Hepatocyte (in vitro differentiated cells): ENCODE measurements around the gene FGFR4. TPM values are rescaled to one million over a fixed set of nuclear protein-coding genes. Genes with fewer than 3 reads are reported as not detected.

ENCODE experiments used
- DNase-seq: peaks from one replicate; pipeline ENCODE4 v3.0.0-alpha.2; 2016; ENCODE audit warnings: low spot score
- H2AFZ ChIP-seq: fragments of 200-600 bp; sonication (generic); 2 replicates; pipeline ENCODE4 v1.6.0; 2016; ENCODE audit warnings: antibody characterized with exemption, mild to moderate bottlenecking
- H3K27ac ChIP-seq: fragments of 200-600 bp; sonication (generic); 2 replicates; pipeline ENCODE4 v1.5.1; 2016; ENCODE audit warnings: mild to moderate bottlenecking
- H3K27me3 ChIP-seq: fragments of 200-600 bp; sonication (generic); 2 replicates; pipeline ENCODE4 v1.6.1; 2016
- H3K36me3 ChIP-seq: fragments of 200-600 bp; sonication (generic); replicated peaks from 2 replicates; pipeline ENCODE4 v1.5.1; 2016; ENCODE audit warnings: low read depth; ENCODE audit not compliant: insufficient read depth
- H3K4me1 ChIP-seq: fragments of 200-600 bp; sonication (generic); 2 replicates; pipeline ENCODE4 v1.5.1; 2016; ENCODE audit warnings: mild to moderate bottlenecking, moderate library complexity; ENCODE audit not compliant: insufficient read depth
- H3K4me2 ChIP-seq: fragments of 200-600 bp; sonication (generic); 2 replicates; pipeline ENCODE4 v1.6.0; 2016
- H3K4me3 ChIP-seq: fragments of 200-600 bp; sonication (generic); 2 replicates; pipeline ENCODE4 v1.5.1; 2016; ENCODE audit warnings: mild to moderate bottlenecking
- H3K79me2 ChIP-seq: fragments of 200-600 bp; sonication (generic); 2 replicates; pipeline ENCODE4 v1.6.0; 2017; ENCODE audit warnings: mild to moderate bottlenecking
- H3K9me2 ChIP-seq: fragments of 200-600 bp; sonication (generic); replicated peaks from 2 replicates; pipeline ENCODE4 v1.6.0; 2017; ENCODE audit warnings: mild to moderate bottlenecking; ENCODE audit not compliant: insufficient read depth
- H3K9me3 ChIP-seq: fragments of 200-600 bp; sonication (generic); 2 replicates; pipeline ENCODE4 v1.5.1; 2016; ENCODE audit warnings: low read depth, mild to moderate bottlenecking
- H4K20me1 ChIP-seq: fragments of 200-600 bp; sonication (generic); 2 replicates; pipeline ENCODE4 v1.6.0; 2016; ENCODE audit warnings: mild to moderate bottlenecking; ENCODE audit not compliant: insufficient read depth, poor library complexity, severe bottlenecking
- CTCF ChIP-seq: fragments of 200-600 bp; sonication (generic); IDR thresholded peaks from 2 replicates; pipeline ENCODE4 v1.5.1; 2016; ENCODE audit warnings: antibody characterized with exemption, mild to moderate bottlenecking; ENCODE audit not compliant: poor library complexity
- EZH2 ChIP-seq: fragments of 200-600 bp; sonication (generic); IDR thresholded peaks from 2 replicates; pipeline ENCODE4 v1.6.1; 2016; ENCODE audit warnings: antibody characterized with exemption, mild to moderate bottlenecking, borderline replicate concordance
- EZH2phosphoT487 ChIP-seq: fragments of 200-600 bp; sonication (generic); IDR thresholded peaks from one replicate; pipeline ENCODE4 v1.6.1; 2018; ENCODE audit warnings: antibody characterized with exemption, mild to moderate bottlenecking, low read depth, moderate library complexity; ENCODE audit not compliant: unreplicated experiment, severe bottlenecking
- WGBS: methylation state at CpG from one replicate; pipeline ENCODE4 v1.1.6; 2016; ENCODE audit warnings: low lambda C conversion rate; ENCODE audit errors: missing lambda C conversion rate; 5-methylcytosine and 5-hydroxymethylcytosine counted together
- polyA plus RNA-seq: library from polyadenylated mRNA; unstranded; fragments of >200 nt; fragmentation: Nextera tagmentation; extraction: Ambion mirVana; gene quantifications from 2 replicates; pipeline ENCODE4 v1.2.1, GENCODE V29; 2016
- total RNA-seq: library from RNA; depleted of rRNA; stranded (reverse); fragments of >200 nt; gene quantifications from 2 replicates; pipeline ENCODE4 v1.2.3, GENCODE V29; 2014

Gene FGFR4
- total and polyA plus RNA-seq, 2 experiments from 2014 or later, result 94.3 to 121 TPM

GRCh38 chr5:177103523-177104253, 17.0 kb downstream of the FGFR4 start:
- no peaks in the 10 kb centered on the region for H3K79me2 ChIP-seq
- H3K27ac ChIP-seq, result no peak overlapping the region
- no peak for DNase-seq
- H4K20me1 ChIP-seq, result no peaks in the 10 kb centered on the region
- H3K9me3 ChIP-seq, result no peaks in the 10 kb centered on the region
- H3K4me3 ChIP-seq, result no peak overlapping the region
- no peaks in the 10 kb centered on the region for H3K9me2 ChIP-seq
- no peak overlapping the region for H3K4me2 ChIP-seq
- WGBS, result 87% methylated on average over 9 of the region's 9 CpGs
- TF ChIP-seq EZH2 (no peak), EZH2phosphoT487 (no peak), CTCF (no peak)
- peaks cover under 1% of the 10 kb centered on the region for H3K4me1 ChIP-seq
- no peaks in the 10 kb centered on the region for H3K27me3 ChIP-seq
- no peaks in the 10 kb centered on the region for H3K36me3 ChIP-seq
- no peak overlapping the region for H2AFZ ChIP-seq

DNA sequence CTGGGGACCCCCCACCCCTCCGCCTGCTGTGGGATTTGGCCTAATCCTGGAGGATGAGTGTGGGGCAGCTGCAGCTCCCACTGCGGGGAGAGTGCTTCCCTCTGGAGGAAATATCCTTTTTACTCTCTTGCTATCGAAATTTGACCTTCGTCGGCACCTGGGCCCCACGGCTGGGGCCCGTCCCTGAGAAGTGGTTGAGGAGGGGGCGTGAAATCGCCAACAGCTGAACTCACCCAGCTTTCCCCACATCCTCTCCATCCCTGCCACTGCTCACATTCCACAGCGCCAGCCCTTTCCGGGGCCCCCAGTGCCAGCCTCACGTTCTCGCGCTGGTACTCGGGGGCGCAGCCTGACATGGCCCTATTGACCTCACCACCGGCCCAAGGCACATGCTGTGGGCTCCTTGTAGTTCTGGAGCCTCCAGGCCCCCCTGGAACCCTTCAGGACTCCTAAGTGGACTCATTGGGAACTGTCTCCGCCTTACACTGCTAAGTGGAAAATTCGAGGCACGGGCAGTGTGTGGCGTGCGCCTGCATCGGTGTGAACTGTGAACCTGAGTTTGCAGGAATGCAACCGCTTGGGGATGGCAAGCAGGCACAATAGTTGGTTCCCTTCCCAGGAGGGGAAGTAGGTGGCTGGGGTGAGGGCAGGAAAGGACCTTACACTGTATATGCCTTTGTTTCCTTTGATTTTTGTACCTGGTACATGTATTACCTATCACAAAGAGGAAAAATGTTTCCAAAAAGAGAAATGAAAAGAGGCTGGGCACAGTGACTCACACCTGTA, 19.2 kb downstream of the FGFR4 start:
- no peaks in the 10 kb centered on the region for H3K36me3 ChIP-seq
- 79% methylated on average over 24 of the region's 24 CpGs for WGBS
- no peak for DNase-seq
- H3K27ac ChIP-seq, result no peak overlapping the region
- H3K9me3 ChIP-seq, result no peaks in the 10 kb centered on the region
- TF ChIP-seq CTCF (no peak), EZH2 (no peak), EZH2phosphoT487 (no peak)
- H2AFZ ChIP-seq, result no peak overlapping the region
- no peak overlapping the region for H3K4me2 ChIP-seq
- no peaks in the 10 kb centered on the region for H4K20me1 ChIP-seq
- H3K4me1 ChIP-seq, result peaks cover 11% of the 10 kb centered on the region
- H3K79me2 ChIP-seq, result no peaks in the 10 kb centered on the region
- H3K4me3 ChIP-seq, result no peak overlapping the region
- no peaks in the 10 kb centered on the region for H3K27me3 ChIP-seq
- no peaks in the 10 kb centered on the region for H3K9me2 ChIP-seq

GRCh38 chr5:177107159-177107558, 20.4 kb downstream of the FGFR4 start:
- DNase-seq, result no peak
- no peaks in the 10 kb centered on the region for H3K9me3 ChIP-seq
- no peak overlapping the region for H3K4me2 ChIP-seq
- H3K27me3 ChIP-seq, result no peaks in the 10 kb centered on the region
- no peaks in the 10 kb centered on the region for H3K36me3 ChIP-seq
- no peak overlapping the region for H3K4me3 ChIP-seq
- no peaks in the 10 kb centered on the region for H3K79me2 ChIP-seq
- TF ChIP-seq EZH2 (no peak), CTCF (no peak), EZH2phosphoT487 (no peak)
- no peak overlapping the region for H2AFZ ChIP-seq
- no peaks in the 10 kb centered on the region for H3K9me2 ChIP-seq
- H4K20me1 ChIP-seq, result no peaks in the 10 kb centered on the region
- WGBS, result 80% methylated on average over 4 of the region's 4 CpGs
- peaks cover 11% of the 10 kb centered on the region for H3K4me1 ChIP-seq
- no peak overlapping the region for H3K27ac ChIP-seq
